H1 (cell line): Measurements from ENCODE around the gene ROBO2. TPM values are rescaled to one million over a fixed set of nuclear protein-coding genes. Genes with fewer than 3 reads are reported as not detected.

ENCODE experiments used
- CTCF ChIA-PET: fragments of 300-600 bp; sonication (Branson Sonifier 250); formaldehyde crosslinking; loops from one replicate; lab custom pipeline; 2021; ENCODE audit not compliant: partially characterized antibody; lab: Charles Lee
- POLR2A ChIA-PET: fragments of 300-600 bp; sonication (Branson Sonifier 250); formaldehyde crosslinking; loops from one replicate; lab custom pipeline; 2021; ENCODE audit warnings: inconsistent platforms; ENCODE audit not compliant: partially characterized antibody; lab: Charles Lee
- DNase-seq, 2 experiments: peaks; one replicate each; pipeline versions ENCODE4 v3.0.0 to v3.0.0-alpha.2; 2010 to 2022; ENCODE audit warnings: low spot score in 2 of 2, low read depth in 1 of 2, mixed read lengths in 1 of 2
- FAIRE-seq: peaks from 2 replicates; lab custom pipeline; 2011; peaks lifted over from hg19 to GRCh38; lab: Jason Lieb, UNC
- H2AFZ ChIP-seq: 2 replicates; pipeline ENCODE4 v1.8.1; 2012; ENCODE audit warnings: low read length, inconsistent platforms
- H2AK5ac ChIP-seq: 2 replicates; pipeline ENCODE4 v1.6.1; 2013; ENCODE audit warnings: low read depth, low read length
- H2BK120ac ChIP-seq: replicated peaks from 2 replicates; pipeline ENCODE3; 2013; ENCODE audit warnings: low read depth, low read length, inconsistent platforms
- H2BK12ac ChIP-seq: 2 replicates; pipeline ENCODE4 v1.6.1; 2013; ENCODE audit warnings: low read depth, low read length
- H2BK15ac ChIP-seq: 2 replicates; pipeline ENCODE4 v1.6.1; 2013; ENCODE audit warnings: low read length
- H2BK20ac ChIP-seq: 2 replicates; pipeline ENCODE4 v1.6.1; 2013; ENCODE audit warnings: low read length
- H2BK5ac ChIP-seq: 2 replicates; pipeline ENCODE4 v1.6.1; 2013; ENCODE audit warnings: low read depth, low read length
- H3K14ac ChIP-seq: 2 replicates; pipeline ENCODE4 v1.6.1; 2013; ENCODE audit warnings: inconsistent platforms; ENCODE audit not compliant: insufficient read length
- H3K18ac ChIP-seq: 2 replicates; pipeline ENCODE4 v1.6.1; 2013; ENCODE audit warnings: low read length; ENCODE audit errors: extremely low read depth
- H3K23ac ChIP-seq: 2 replicates; pipeline ENCODE4 v1.6.1; 2013; ENCODE audit warnings: inconsistent platforms; ENCODE audit not compliant: insufficient read length
- H3K23me2 ChIP-seq: 2 replicates; pipeline ENCODE4 v1.6.1; 2013; ENCODE audit warnings: low read depth, low read length
- H3K27ac ChIP-seq: 2 replicates; pipeline ENCODE4 v1.6.1; 2011; ENCODE audit warnings: low read depth, low read length, inconsistent platforms
- H3K27me3 ChIP-seq, 4 experiments: replicated peaks in 1 of 4; 1 replicate in 1 of 4; 2 replicates in 3 of 4; pipeline versions ENCODE4 v1.6.1 to v1.8.1; 2011 to 2013; ENCODE audit warnings: low read length in 3 of 4, mild to moderate bottlenecking in 3 of 4, inconsistent platforms in 2 of 4, mixed read lengths in 2 of 4, moderate library complexity in 1 of 4; ENCODE audit not compliant: control insufficient read depth in 3 of 4, insufficient read depth in 3 of 4; ENCODE audit errors: extremely low read depth in 1 of 4
- H3K36me3 ChIP-seq, 4 experiments: 2 replicates each; pipeline versions ENCODE4 v1.6.1 to v1.8.1; 2011 to 2013; ENCODE audit warnings: mild to moderate bottlenecking in 4 of 4, low read length in 3 of 4, moderate library complexity in 2 of 4, control low read depth in 1 of 4, inconsistent platforms in 1 of 4; ENCODE audit not compliant: insufficient read depth in 4 of 4, control insufficient read depth in 2 of 4
- H3K4ac ChIP-seq: replicated peaks from 2 replicates; pipeline ENCODE3; 2013; ENCODE audit warnings: low read length, low read depth, mixed read lengths, inconsistent platforms; ENCODE audit not compliant: insufficient read length
- H3K4me1 ChIP-seq, 4 experiments: replicated peaks in 1 of 4; 1 replicate in 1 of 4; 2 replicates in 3 of 4; pipeline versions ENCODE4 v1.6.1 to v1.8.1; 2011 to 2013; ENCODE audit warnings: low read length in 3 of 4, inconsistent platforms in 2 of 4, mixed read lengths in 1 of 4; ENCODE audit not compliant: insufficient read depth in 4 of 4, control insufficient read depth in 3 of 4
- H3K4me2 ChIP-seq, 2 experiments: 2 replicates each; pipeline versions ENCODE4 v1.6.1 to v1.8.1; 2011 to 2013; ENCODE audit warnings: low read depth in 2 of 2, low read length in 2 of 2, control low read depth in 1 of 2, inconsistent platforms in 1 of 2, mild to moderate bottlenecking in 1 of 2; ENCODE audit not compliant: insufficient read depth in 1 of 2
- H3K4me3 ChIP-seq, 4 experiments: fragments of 200-600, 300-600 bp in 1 of 4; sonication (generic), shearing (Covaris generic), sonication (Bioruptor Twin) in 1 of 4; 2 replicates each; pipeline versions ENCODE4 v1.5.1 to v1.8.1; 2011 to 2016; ENCODE audit warnings: low read length in 4 of 4, low read depth in 3 of 4, control low read depth in 2 of 4, inconsistent platforms in 2 of 4, mild to moderate bottlenecking in 2 of 4, mixed read lengths in 1 of 4, moderate library complexity in 1 of 4; ENCODE audit not compliant: insufficient read depth in 2 of 4; ENCODE audit errors: extremely low read depth in 1 of 4
- H3K56ac ChIP-seq: replicated peaks from 2 replicates; pipeline ENCODE3; 2013; ENCODE audit warnings: low read depth, mild to moderate bottlenecking, mixed read lengths, low read length, inconsistent platforms; ENCODE audit not compliant: insufficient read length
- H3K79me1 ChIP-seq: 2 replicates; pipeline ENCODE4 v1.6.1; 2013; ENCODE audit warnings: low read depth, low read length, control low read depth
- H3K79me2 ChIP-seq, 2 experiments: 2 replicates each; pipeline versions ENCODE4 v1.6.1 to v1.8.1; 2012 to 2013; ENCODE audit warnings: low read length in 2 of 2, mild to moderate bottlenecking in 2 of 2, inconsistent platforms in 1 of 2; ENCODE audit not compliant: insufficient read depth in 2 of 2, control insufficient read depth in 1 of 2
- H3K9ac ChIP-seq, 4 experiments: replicated peaks in 1 of 4; 1 replicate in 1 of 4; 2 replicates in 3 of 4; pipeline versions ENCODE4 v1.6.1 to v1.8.1; 2011 to 2013; ENCODE audit warnings: low read depth in 3 of 4, low read length in 3 of 4, control low read depth in 2 of 4, mild to moderate bottlenecking in 2 of 4, moderate library complexity in 2 of 4, inconsistent platforms in 1 of 4; ENCODE audit errors: extremely low read depth in 1 of 4
- H3K9me3 ChIP-seq, 2 experiments: 2 replicates each; pipeline versions ENCODE4 v1.6.1 to v1.8.1; 2012 to 2013; ENCODE audit warnings: mild to moderate bottlenecking in 2 of 2, moderate library complexity in 2 of 2, control low read depth in 1 of 2, inconsistent platforms in 1 of 2, low read depth in 1 of 2, low read length in 1 of 2, mixed read lengths in 1 of 2; ENCODE audit not compliant: insufficient read depth in 2 of 2
- H4K20me1 ChIP-seq, 2 experiments: replicated peaks in 1 of 2; 2 replicates each; pipeline versions ENCODE3 to v1.8.1; 2011 to 2013; ENCODE audit warnings: inconsistent platforms in 2 of 2, low read length in 2 of 2, mild to moderate bottlenecking in 1 of 2; ENCODE audit not compliant: insufficient read depth in 2 of 2, control insufficient read depth in 1 of 2
- H4K5ac ChIP-seq: 2 replicates; pipeline ENCODE4 v1.6.1; 2013; ENCODE audit warnings: low read length, low read depth, mixed read lengths, inconsistent platforms; ENCODE audit not compliant: insufficient read length
- H4K8ac ChIP-seq: 2 replicates; pipeline ENCODE4 v1.8.0; 2013; ENCODE audit warnings: mild to moderate bottlenecking, moderate library complexity, low read length, inconsistent platforms; ENCODE audit not compliant: insufficient read depth; ENCODE audit errors: extremely low read depth
- H4K91ac ChIP-seq: replicated peaks from 2 replicates; pipeline ENCODE3; 2013; ENCODE audit warnings: low read length, mixed read lengths, inconsistent platforms; ENCODE audit not compliant: insufficient read length
- CBX8 ChIP-seq: fragments of 300-800, 300-1000 bp; sonication (generic); IDR thresholded peaks from 2 replicates; pipeline ENCODE4 v1.7.1; 2016; ENCODE audit warnings: low read depth, low read length, borderline replicate concordance
- CTCF ChIP-seq, 3 experiments: IDR thresholded peaks; 1 replicate in 2 of 3; 2 replicates in 1 of 3; pipeline versions ENCODE4 v1.5.1 to v1.6.1; 2011; ENCODE audit warnings: low read length in 3 of 3, mild to moderate bottlenecking in 3 of 3, inconsistent platforms in 2 of 3, low read depth in 1 of 3, moderate library complexity in 1 of 3; ENCODE audit not compliant: insufficient read depth in 1 of 3; ENCODE audit errors: control extremely low read depth in 1 of 3
- FOSL1 ChIP-seq: IDR thresholded peaks from 2 replicates; pipeline ENCODE4 v1.6.1; 2011; ENCODE audit warnings: mild to moderate bottlenecking, low read depth, low read length, moderate library complexity; ENCODE audit not compliant: insufficient read depth
- RFX5 ChIP-seq: IDR thresholded peaks from 2 replicates; pipeline ENCODE4 v1.6.1; 2011; ENCODE audit warnings: low read depth, low read length, improper control_type of control experiment, borderline replicate concordance
- SIN3A ChIP-seq, 2 experiments: IDR thresholded peaks in 1 of 2; conservative IDR thresholded peaks in 1 of 2; 2 replicates each; pipeline ENCODE4 v1.6.1; 2011 to 2012; ENCODE audit warnings: low read length in 2 of 2, improper control_type of control experiment in 1 of 2, low read depth in 1 of 2, mild to moderate bottlenecking in 1 of 2
- SP1 ChIP-seq: IDR thresholded peaks from 2 replicates; pipeline ENCODE4 v1.6.1; 2011; ENCODE audit warnings: low read depth, low read length
- TBP ChIP-seq: IDR thresholded peaks from 2 replicates; pipeline ENCODE4 v1.6.1; 2011; ENCODE audit warnings: low read depth, low read length, improper control_type of control experiment
- TCF12 ChIP-seq: IDR thresholded peaks from 2 replicates; pipeline ENCODE4 v1.6.1; 2011; ENCODE audit warnings: low read depth, mild to moderate bottlenecking, low read length
- YY1 ChIP-seq: IDR thresholded peaks from 2 replicates; pipeline ENCODE4 v1.6.1; 2011; ENCODE audit warnings: low read depth, mild to moderate bottlenecking, low read length
- WGBS, 2 experiments: shearing (Covaris generic) in 1 of 2; methylation state at CpG; one replicate each; pipeline versions ENCODE4 v1.1.6 to v1.1.7; 2013 to 2015; ENCODE audit warnings: low lambda C conversion rate in 2 of 2, mixed read lengths in 2 of 2, inconsistent platforms in 1 of 2, low coverage in 1 of 2, missing lambda C conversion rate in 1 of 2; ENCODE audit not compliant: insufficient replicate concordance in 2 of 2, insufficient coverage in 1 of 2, insufficient read length in 1 of 2; ENCODE audit errors: extremely low coverage in 1 of 2, missing lambda C conversion rate in 1 of 2; 5-methylcytosine and 5-hydroxymethylcytosine counted together
- polyA plus RNA-seq, 7 experiments: library from polyadenylated mRNA; depleted of rRNA in 3 of 7; stranded (reverse) in 5 of 7; unstranded in 2 of 7; fragments of >200 nt in 5 of 7; fragments of 200-250 nt in 2 of 7; gene quantifications; 1 replicate in 5 of 7; 2 replicates in 1 of 7; 4 replicates in 1 of 7; pipeline versions ENCODE4 v1.2.1 to v1.2.3, GENCODE V29; 2011 to 2013; ENCODE audit warnings: missing spikeins in 2 of 7, mixed read lengths in 2 of 7
- total RNA-seq: library from RNA; stranded (reverse); fragmentation: NEBNext Ultra II Directional; extraction: Animal tissue kit (Norgen Biotek cat#: 25700); gene quantifications from 2 replicates; pipeline ENCODE4 v1.2.1, GENCODE V29; 2021
- TF ChIP-seq, protein P1 (sequence below): IDR thresholded peaks from 2 replicates; pipeline ENCODE4 v1.6.1; 2011; ENCODE audit warnings: low read length, improper control_type of control experiment

The ROBO2 gene
- total and polyA plus RNA-seq, 2 of the 8 experiments (the other 6 are each of a cell fraction or from before 2014, with no cell fraction given): 1.5 to 2.9 TPM

GRCh38 chr3:77464111-77464688 is 424.3 kb downstream of the ROBO2 start:
- Histone ChIP-seq H3K14ac (no peak overlapping the region), H4K5ac (no peak overlapping the region), H4K91ac (no peak overlapping the region), H3K9ac (no peak overlapping the region), H3K9me3 (no peaks in the 10 kb centered on the region), H3K4ac (no peak overlapping the region), H3K56ac (no peak overlapping the region), H3K27me3 (peaks cover 0 to 1% (median 0%) of the 10 kb centered on the region in 4 experiments; a peak in 1 of 7 replicates), H2BK20ac (no peak overlapping the region), H3K4me1 (no peaks in the 10 kb centered on the region), H3K18ac (no peak overlapping the region), H3K79me1 (no peaks in the 10 kb centered on the region), H3K23me2 (no peaks in the 10 kb centered on the region), H2BK15ac (no peak overlapping the region), H4K8ac (no peak overlapping the region), H2BK12ac (no peak overlapping the region), H3K79me2 (no peaks in the 10 kb centered on the region), H3K27ac (no peak overlapping the region), H3K4me2 (no peak overlapping the region), H3K23ac (no peak overlapping the region), H2BK120ac (no peak overlapping the region), H4K20me1 (no peaks in the 10 kb centered on the region), H3K36me3 (no peaks in the 10 kb centered on the region), H3K4me3 (no peak overlapping the region), H2AK5ac (no peak overlapping the region), H2BK5ac (no peak overlapping the region), H2AFZ (no peak overlapping the region)
- CTCF ChIA-PET: no interaction called here
- no peak for DNase-seq
- 85% methylated on average over 3 of the region's 3 CpGs; no CpG with 5 or more reads in 1 of the 2 experiments for WGBS, 2 experiments
- no peak for FAIRE-seq
- POLR2A ChIA-PET: no interaction called here
- TF ChIP-seq SIN3A (conservative IDR thresholded peaks at IDR 0.05 in 1 of 2, IDR thresholded peaks at IDR 0.05 in 1 of 2; ENCODE audit: low read depth in 1 of 2, low read length in 2 of 2): no peak
- no peak for TF ChIP-seq SP1
- no peak for TF ChIP-seq CBX8
- no peak for TF ChIP-seq TBP
- TF ChIP-seq, protein P1, sequence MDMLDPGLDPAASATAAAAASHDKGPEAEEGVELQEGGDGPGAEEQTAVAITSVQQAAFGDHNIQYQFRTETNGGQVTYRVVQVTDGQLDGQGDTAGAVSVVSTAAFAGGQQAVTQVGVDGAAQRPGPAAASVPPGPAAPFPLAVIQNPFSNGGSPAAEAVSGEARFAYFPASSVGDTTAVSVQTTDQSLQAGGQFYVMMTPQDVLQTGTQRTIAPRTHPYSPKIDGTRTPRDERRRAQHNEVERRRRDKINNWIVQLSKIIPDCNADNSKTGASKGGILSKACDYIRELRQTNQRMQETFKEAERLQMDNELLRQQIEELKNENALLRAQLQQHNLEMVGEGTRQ: no peak
- no peak for TF ChIP-seq RFX5
- no peak for TF ChIP-seq FOSL1
- TF ChIP-seq YY1: no peak
- no peak for TF ChIP-seq TCF12
- TF ChIP-seq CTCF (IDR thresholded peaks at IDR 0.05; ENCODE audit: control extremely low read depth in 1 of 3, insufficient read depth in 1 of 3, low read depth in 1 of 3, low read length in 3 of 3): no peak
